GM12892 (cell line): ENCODE data around the gene CYP3A5.
"Not testable (repeated sequence)": the region's sequence is repeated elsewhere in the genome, so short reads cannot be mapped to it uniquely, and the experiment has no call there.

Source experiments
- DNase-seq: peaks from one replicate; pipeline ENCODE4 v3.0.0; 2011; ENCODE audit not compliant: insufficient read length
- FAIRE-seq: peaks from 2 replicates; lab custom pipeline; 2011; peaks lifted over from hg19 to GRCh38; lab: Jason Lieb, UNC
- POLR2A ChIP-seq: IDR thresholded peaks from 2 replicates; pipeline ENCODE4 v1.6.1; 2011; ENCODE audit warnings: low read depth, low read length, control low read depth
- POLR2AphosphoS5 ChIP-seq: IDR thresholded peaks from 2 replicates; pipeline ENCODE4 v1.6.1; 2011; ENCODE audit warnings: low read depth, low read length, control low read depth
- TAF1 ChIP-seq: IDR thresholded peaks from 2 replicates; pipeline ENCODE4 v1.6.1; 2011; ENCODE audit warnings: low read depth, mild to moderate bottlenecking, control low read depth, low read length, borderline replicate concordance

Gene CYP3A5

DNA sequence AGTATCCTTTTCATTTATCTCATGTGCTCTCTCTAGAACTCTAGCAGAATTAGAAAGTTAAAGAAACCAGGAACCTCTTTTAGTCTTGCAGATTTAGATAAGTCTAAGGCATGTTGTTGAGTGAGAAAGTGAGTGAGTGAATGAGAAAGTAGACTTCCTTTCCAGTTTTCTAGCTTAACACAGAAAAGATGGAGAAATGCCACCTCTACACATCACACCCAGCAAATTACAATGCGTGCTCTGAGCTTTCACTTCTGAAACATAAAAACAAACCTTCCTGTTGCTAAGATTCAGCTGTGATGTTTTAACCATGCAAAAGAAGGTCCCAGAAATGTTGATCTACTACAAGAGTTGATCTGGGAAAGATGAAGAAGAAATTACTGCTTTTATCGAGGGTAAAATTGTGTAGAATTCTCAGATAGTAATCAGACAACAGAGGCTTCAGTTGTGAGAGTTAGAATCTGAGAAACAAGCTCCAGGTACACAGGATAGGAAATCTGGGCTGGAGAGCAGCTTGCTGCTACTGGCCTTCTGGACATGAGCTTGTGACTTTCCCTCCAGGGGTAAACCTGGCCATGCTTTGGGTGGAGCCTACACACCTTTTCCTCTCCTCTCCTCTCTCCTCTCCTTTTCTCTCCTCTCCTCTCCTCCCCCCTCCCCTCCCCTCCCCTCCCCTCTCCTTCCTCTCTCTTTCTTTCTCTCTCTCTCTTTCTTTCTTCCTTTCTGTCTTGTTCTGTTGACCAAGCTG lies 4.6 kb downstream of the CYP3A5 start:
- DNase-seq (no peak), FAIRE-seq (no peak)
- TF ChIP-seq POLR2A (no peak), POLR2AphosphoS5 (no peak), TAF1 (no peak)

DNA sequence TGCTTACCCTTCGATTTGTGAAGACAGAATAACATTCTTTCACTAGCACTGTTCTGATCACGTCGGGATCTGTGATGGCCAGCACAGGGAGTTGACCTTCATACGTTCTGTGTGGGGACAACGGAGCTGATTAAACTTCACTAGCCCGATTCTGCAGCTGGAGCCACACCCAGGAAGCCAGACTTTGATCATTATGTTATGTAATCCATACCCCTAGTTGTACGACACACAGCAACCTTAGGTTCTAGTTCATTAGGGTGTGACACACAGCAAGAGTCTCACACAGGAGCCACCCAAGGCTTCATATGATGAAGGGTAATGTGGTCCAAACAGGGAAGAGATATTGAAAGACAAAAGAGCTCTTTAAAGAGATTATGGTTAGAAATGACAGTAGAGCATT lies 7.2 kb downstream of the CYP3A5 start:
- no peak for DNase-seq
- FAIRE-seq = no peak
- TF ChIP-seq POLR2A (no peak), TAF1 (no peak), POLR2AphosphoS5 (no peak)

- no peak for FAIRE-seq
- no peak for DNase-seq
- TF ChIP-seq POLR2AphosphoS5 (no peak), TAF1 (no peak), POLR2A (no peak)
Measured at GRCh38 chr7:99669782-99670181, 10.0 kb downstream of the CYP3A5 start.

- TF ChIP-seq POLR2A = no peak
- no peak for TF ChIP-seq TAF1
- no peak for TF ChIP-seq POLR2AphosphoS5
- FAIRE-seq (no peak), DNase-seq (no peak)
Measured at GRCh38 chr7:99668541-99668940, 11.3 kb downstream of the CYP3A5 start.

DNA sequence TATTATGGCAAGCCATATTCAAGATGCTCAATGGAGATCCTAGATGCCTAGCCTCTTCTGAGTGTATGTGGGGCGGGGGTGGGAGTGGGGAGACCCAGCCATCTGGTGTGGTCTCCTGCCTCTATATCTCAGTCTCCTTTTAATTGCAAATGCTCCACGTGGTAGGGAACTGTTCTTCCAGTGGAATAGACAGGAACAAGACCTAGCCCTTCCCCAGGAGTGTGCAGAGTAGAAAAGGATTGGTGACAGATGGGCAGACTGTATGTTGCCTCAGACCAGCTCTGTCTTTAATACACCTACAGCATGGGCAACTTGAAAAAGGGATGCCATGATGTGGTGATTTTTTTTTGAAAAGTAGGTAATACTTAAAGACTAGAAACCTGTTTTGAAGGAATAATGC lies 12.6 kb downstream of the CYP3A5 start:
- no peak for FAIRE-seq
- TF ChIP-seq TAF1 = no peak
- no peak for TF ChIP-seq POLR2A
- TF ChIP-seq POLR2AphosphoS5 = no peak

GRCh38 chr7:99666013-99666395 lies 13.8 kb downstream of the CYP3A5 start:
- no peak for FAIRE-seq
- DNase-seq = no peak
- TF ChIP-seq POLR2AphosphoS5 (no peak), POLR2A (no peak), TAF1 (no peak)

More for the DNA sequence above, 12.6 kb downstream of the CYP3A5 start:
- no peak for DNase-seq

DNA sequence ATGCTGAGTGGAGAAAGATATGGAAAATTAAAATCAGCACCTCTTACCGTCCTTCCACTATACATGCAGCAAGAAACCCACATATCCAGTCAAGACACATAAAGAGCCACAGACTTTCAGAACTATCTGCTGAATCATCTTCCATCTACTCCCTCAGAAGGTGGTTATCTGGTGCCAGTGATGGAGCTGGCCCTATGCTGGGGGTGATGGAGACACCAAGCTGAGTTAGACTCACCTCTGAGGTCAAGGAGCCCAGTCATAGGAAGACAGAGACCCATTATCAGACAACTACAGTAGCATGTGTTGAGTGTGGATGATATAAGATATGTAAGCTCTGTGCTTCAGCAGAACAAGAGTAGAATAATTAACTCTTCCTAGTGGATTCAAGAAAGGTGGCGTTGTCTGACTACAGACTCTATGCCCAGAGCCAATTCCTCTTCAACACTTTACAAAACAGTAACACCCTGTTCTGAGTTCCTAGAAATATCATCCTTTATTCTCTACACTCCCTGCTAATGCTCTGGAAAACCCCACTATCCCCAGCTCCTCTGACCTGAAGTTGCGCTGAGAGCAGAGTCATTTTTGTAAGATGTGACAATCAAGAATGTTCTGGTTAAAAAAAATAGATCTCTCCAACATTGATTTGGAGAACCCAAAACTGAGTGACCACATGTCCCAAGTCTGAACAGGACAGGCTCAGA lies 14.3 kb downstream of the CYP3A5 start:
- no peak for DNase-seq
- TF ChIP-seq TAF1 (no peak), POLR2A (no peak), POLR2AphosphoS5 (no peak)
- FAIRE-seq = no peak

DNA sequence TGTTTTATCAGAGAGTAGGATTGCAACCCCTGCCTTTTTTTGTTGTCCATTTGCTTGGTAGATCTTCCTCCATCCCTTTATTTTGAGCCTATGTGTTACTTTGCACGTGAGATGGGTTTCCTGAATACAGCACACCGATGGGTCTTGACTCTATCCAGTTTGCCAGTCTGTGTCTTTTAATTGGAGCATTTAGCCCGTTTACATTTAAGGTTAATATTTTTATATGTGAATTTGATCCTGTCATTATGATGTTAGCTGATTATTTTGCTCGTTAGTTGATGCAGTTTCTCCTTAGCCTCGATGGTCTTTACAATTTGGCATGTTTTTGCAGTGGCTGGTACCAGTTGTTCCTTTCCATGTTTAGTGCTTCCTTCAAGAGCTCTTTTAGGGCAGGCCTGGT lies 21.9 kb downstream of the CYP3A5 start:
- not testable (repeated sequence) for DNase-seq, FAIRE-seq

DNA sequence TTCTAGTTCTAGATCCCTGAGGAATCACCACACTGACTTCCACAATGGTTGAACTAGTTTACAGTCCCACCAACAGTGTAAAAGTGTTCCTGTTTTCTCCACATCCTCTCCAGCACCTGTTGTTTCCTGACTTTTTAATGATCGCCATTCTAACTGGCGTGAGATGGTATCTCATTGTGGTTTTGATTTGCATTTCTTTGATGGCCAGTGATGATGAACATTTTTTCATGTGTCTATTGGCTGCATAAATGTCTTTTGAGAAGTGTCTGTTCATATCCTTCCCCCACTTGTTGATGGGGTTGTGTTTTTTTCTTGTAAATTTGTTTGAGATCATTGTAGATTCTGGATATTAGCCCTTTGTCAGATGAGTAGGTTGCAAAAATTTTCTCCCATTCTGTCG lies 25.2 kb downstream of the CYP3A5 start:
- FAIRE-seq, DNase-seq: not testable (repeated sequence)

GRCh38 chr7:99653754-99654153 lies 26.0 kb downstream of the CYP3A5 start:
- DNase-seq (no peak), FAIRE-seq (no peak)
- no peak for TF ChIP-seq POLR2AphosphoS5
- TF ChIP-seq TAF1 = no peak
- TF ChIP-seq POLR2A = no peak

GRCh38 chr7:99653269-99653668 lies 26.5 kb downstream of the CYP3A5 start:
- FAIRE-seq = not testable (repeated sequence)

GRCh38 chr7:99652671-99653070 lies 27.1 kb downstream of the CYP3A5 start:
- DNase-seq (no peak), FAIRE-seq (no peak)
- TF ChIP-seq POLR2A (no peak), TAF1 (no peak), POLR2AphosphoS5 (no peak)

More at GRCh38 chr7:99653269-99653668, 26.5 kb downstream of the CYP3A5 start:
- DNase-seq = not testable (repeated sequence)
